K562 (cell line): ENCODE data around the gene PDCD11. TPM values are rescaled to one million over a fixed set of nuclear protein-coding genes. Genes with fewer than 3 reads are reported as not detected.

Experiments used
- ATAC-seq: fragments of 200-7000 bp; cut with Tn5 transposase; 3 replicates; pipeline ENCODE4 v1.9.1; 2020; ENCODE audit warnings: moderate library complexity
- BruUV-seq: library from RNA; stranded (reverse); fragments of 400-500 nt; replicated peaks from 2 replicates; lab custom pipeline; 2021; lab: Mats Ljungman, UMichigan
- CTCF ChIA-PET: fragments of 300-600 bp; formaldehyde crosslinking; extraction: SDS; loops from one replicate; lab custom pipeline; 2021; ENCODE audit warnings: low intra/inter-chr PET ratio; lab: Yijun Ruan, JAX
- POLR2A ChIA-PET: fragments of 300-600, 350-650 bp; sonication (Branson Sonifier 250); formaldehyde crosslinking; extraction: SDS; loops from one replicate; lab custom pipeline; 2021; ENCODE audit warnings: antibody characterized with exemption, inconsistent platforms; lab: Yijun Ruan, JAX
- DNase-seq, 4 experiments: peaks; one replicate each; pipeline versions ENCODE4 v3.0.0 to v3.0.0-alpha.2; 2011 to 2018; ENCODE audit warnings: low spot score in 3 of 4, mixed read lengths in 3 of 4; ENCODE audit errors: extremely low read depth in 1 of 4
- FAIRE-seq: peaks from 2 replicates; lab custom pipeline; 2011; peaks lifted over from hg19 to GRCh38; lab: Jason Lieb, UNC
- H2AFZ ChIP-seq: 2 replicates; pipeline ENCODE4 v1.6.0; 2011; ENCODE audit warnings: low read depth, low read length, control low read depth, inconsistent platforms
- H3K27ac ChIP-seq: fragments of 200-600 bp; 3 replicates; pipeline ENCODE4 v1.8.0; 2011; ENCODE audit warnings: low read depth, mild to moderate bottlenecking, control low read depth, inconsistent platforms, low read length, moderate library complexity, mixed read lengths; ENCODE audit errors: extremely low read depth
- H3K27me3 ChIP-seq, 2 experiments: fragments of 300-600 bp in 1 of 2; 2 replicates in 1 of 2; 3 replicates in 1 of 2; pipeline versions ENCODE4 v1.6.0 to v1.8.0; 2011; ENCODE audit warnings: inconsistent platforms in 2 of 2, low read length in 2 of 2, mild to moderate bottlenecking in 1 of 2, mixed read lengths in 1 of 2, moderate library complexity in 1 of 2; ENCODE audit not compliant: control insufficient read depth in 2 of 2, insufficient read depth in 2 of 2
- H3K36me3 ChIP-seq: fragments of 300-600 bp; 3 replicates; pipeline ENCODE4 v1.8.0; 2011; ENCODE audit warnings: mild to moderate bottlenecking, low read length, inconsistent platforms; ENCODE audit not compliant: control insufficient read depth, insufficient read depth
- H3K4me1 ChIP-seq, 2 experiments: fragments of 200-600 bp in 1 of 2; replicated peaks in 1 of 2; 2 replicates in 1 of 2; 3 replicates in 1 of 2; pipeline versions ENCODE4 v1.5.1 to v1.8.0; 2011; ENCODE audit warnings: inconsistent platforms in 2 of 2, low read length in 2 of 2, mild to moderate bottlenecking in 1 of 2, mixed read lengths in 1 of 2, moderate library complexity in 1 of 2; ENCODE audit not compliant: control insufficient read depth in 2 of 2, insufficient read depth in 2 of 2
- H3K4me2 ChIP-seq: 2 replicates; pipeline ENCODE4 v1.6.1; 2011; ENCODE audit warnings: low read length, control low read depth, inconsistent platforms, mixed read lengths; ENCODE audit not compliant: insufficient read depth
- H3K4me3 ChIP-seq: fragments of 200-600 bp; sonication (generic), shearing (Covaris generic); 2 replicates; pipeline ENCODE4 v1.5.1; 2016; ENCODE audit warnings: control low read depth, inconsistent platforms
- H3K79me2 ChIP-seq: fragments of 200-600 bp; 3 replicates; pipeline ENCODE4 v1.8.0; 2011; ENCODE audit warnings: low read length, inconsistent platforms; ENCODE audit not compliant: control insufficient read depth, insufficient read depth
- H3K9ac ChIP-seq, 2 experiments: 2 replicates each; pipeline versions ENCODE4 v1.6.0 to v1.6.1; 2011; ENCODE audit warnings: low read depth in 2 of 2, low read length in 2 of 2, control low read depth in 1 of 2, inconsistent platforms in 1 of 2, mild to moderate bottlenecking in 1 of 2, mixed read lengths in 1 of 2; ENCODE audit not compliant: insufficient read depth in 1 of 2
- H3K9me1 ChIP-seq: one replicate; pipeline ENCODE4 v1.6.0; 2011; ENCODE audit warnings: inconsistent platforms, mild to moderate bottlenecking, low read length, moderate library complexity; ENCODE audit not compliant: control insufficient read depth, insufficient read depth
- H3K9me3 ChIP-seq: replicated peaks from 2 replicates; pipeline ENCODE4 v1.5.1; 2011; ENCODE audit warnings: low read depth, low read length, inconsistent platforms; ENCODE audit not compliant: control insufficient read depth, insufficient read depth
- H4K20me1 ChIP-seq: replicated peaks from 2 replicates; pipeline ENCODE4 v1.6.1; 2011; ENCODE audit warnings: low read length, inconsistent platforms, mixed read lengths; ENCODE audit not compliant: control insufficient read depth, insufficient read depth
- BCL6 ChIP-seq: fragments of 250-450 bp; sonication (Bioruptor Pico); IDR thresholded peaks from 2 replicates; pipeline ENCODE4 v1.4.0; 2020
- CCNT2 ChIP-seq: IDR thresholded peaks from 2 replicates; pipeline ENCODE4 v1.6.1; 2011; ENCODE audit warnings: borderline replicate concordance, low read depth, mild to moderate bottlenecking, moderate library complexity, mixed read lengths, low read length; ENCODE audit not compliant: insufficient read length; ENCODE audit errors: extremely low read depth
- CHCHD3 ChIP-seq: fragments of 250-450 bp; sonication (Bioruptor Pico); IDR thresholded peaks from 2 replicates; pipeline ENCODE4 v2.1.2; 2022; ENCODE audit warnings: mild to moderate bottlenecking
- CTCF ChIP-seq, 3 experiments: IDR thresholded peaks in 2 of 3; conservative IDR thresholded peaks in 1 of 3; 2 replicates each; pipeline ENCODE4 v1.5.1; 2011 to 2012; ENCODE audit warnings: low read length in 3 of 3, mild to moderate bottlenecking in 3 of 3, control low read depth in 2 of 3, improper control_type of control experiment in 1 of 3, inconsistent platforms in 1 of 3, low read depth in 1 of 3, mixed read lengths in 1 of 3, moderate library complexity in 1 of 3; ENCODE audit not compliant: insufficient read depth in 2 of 3
- IFI16 ChIP-seq: fragments of 250-450 bp; sonication (Bioruptor Pico); IDR thresholded peaks from 2 replicates; pipeline ENCODE4 v2.1.2; 2022; ENCODE audit warnings: mild to moderate bottlenecking, inconsistent platforms
- MLX ChIP-seq, 2 experiments: fragments of 450-650 bp in 1 of 2; sonication (generic) in 1 of 2; formaldehyde crosslinking; conservative IDR thresholded peaks; 2 replicates each; pipeline versions ENCODE4 v1.4.0 to v1.8.1; 2020 to 2022; ENCODE audit warnings: mild to moderate bottlenecking in 1 of 2, missing genetic modification reagents in 1 of 2
- NFIC ChIP-seq: fragments of 450-650 bp; IDR thresholded peaks from 2 replicates; pipeline ENCODE4 v1.6.1; 2017; ENCODE audit warnings: mild to moderate bottlenecking, inconsistent platforms
- NFYB ChIP-seq: IDR thresholded peaks from 2 replicates; pipeline ENCODE4 v1.6.1; 2011; ENCODE audit warnings: mild to moderate bottlenecking, moderate library complexity; ENCODE audit not compliant: insufficient read length; ENCODE audit errors: extremely low read depth
- RCOR1 ChIP-seq, 2 experiments: IDR thresholded peaks; 2 replicates each; pipeline ENCODE4 v1.6.1; 2012; ENCODE audit warnings: low read depth in 2 of 2, low read length in 2 of 2, borderline replicate concordance in 1 of 2, improper control_type of control experiment in 1 of 2
- SP1 ChIP-seq: sonication (generic); formaldehyde crosslinking; IDR thresholded peaks from 2 replicates; pipeline ENCODE4 v1.8.1; 2022; ENCODE audit warnings: mild to moderate bottlenecking, missing genetic modification reagents
- SREBF2 ChIP-seq: sonication (generic); formaldehyde crosslinking; IDR thresholded peaks from 2 replicates; pipeline ENCODE4 v1.4.0; 2020; ENCODE audit warnings: mild to moderate bottlenecking, missing genetic modification reagents
- ZBED1 ChIP-seq: IDR thresholded peaks from 2 replicates; pipeline ENCODE4 v1.6.1; 2014
- ZNF512 ChIP-seq: IDR thresholded peaks from 2 replicates; pipeline ENCODE4 v1.6.1; 2016; ENCODE audit warnings: missing genetic modification characterization, missing compliant biosample characterization
- ZSCAN32 ChIP-seq: fragments of 450-650 bp; formaldehyde crosslinking; IDR thresholded peaks from 2 replicates; pipeline ENCODE4 v1.4.0; 2020; ENCODE audit warnings: mild to moderate bottlenecking, moderate library complexity
- WGBS: fragments of 100-300 bp; shearing (Covaris generic); methylation state at CpG from one replicate; pipeline ENCODE4 v1.1.6; 2016; ENCODE audit warnings: low coverage, mixed read lengths; ENCODE audit not compliant: insufficient coverage; ENCODE audit errors: missing lambda C conversion rate; 5-methylcytosine and 5-hydroxymethylcytosine counted together
- in situ Hi-C: fragments of 300-500 bp; cut with MboI; formaldehyde crosslinking; loops from 4 replicates; pipeline ENCODE4 v1.15.0; 2018; ENCODE audit warnings: inconsistent platforms, mixed read lengths
- intact Hi-C: fragments of 100-400 bp; cut with micrococcal nuclease; formaldehyde crosslinking; loops from 2 replicates; pipeline ENCODE4 v1.14.2; 2022
- polyA plus RNA-seq, 8 experiments: library from polyadenylated mRNA; depleted of rRNA in 4 of 8; stranded (reverse) in 5 of 8; unstranded in 3 of 8; fragments of >200 nt; fragmentation: Nextera tagmentation in 2 of 8; fragmentation: Illumina TruSeq in 1 of 8; extraction: Ambion mirVana in 2 of 8; extraction: Trizol in 1 of 8; gene quantifications; 2 replicates each; pipeline versions ENCODE4 v1.2.1 to v1.2.3, GENCODE V29; 2011 to 2014; ENCODE audit warnings: inconsistent platforms in 1 of 8, missing spikeins in 1 of 8
- total RNA-seq, 7 experiments: library from RNA; depleted of rRNA in 6 of 7; stranded (reverse); fragments of >200 nt in 6 of 7; fragmentation: Illumina TruSeq in 2 of 7; extraction: Trizol in 2 of 7; gene quantifications; 2 replicates each; pipeline versions ENCODE4 v1.2.1 to v1.2.3, GENCODE V29; 2011 to 2021; ENCODE audit warnings: low replicate concordance in 1 of 7

The PDCD11 gene
- total and polyA plus RNA-seq, 9 of the 15 experiments (the other 6 are each of a cell fraction or from before 2014, with no cell fraction given), result 14.8 to 73.8 (median 50.0) TPM

- peaks cover 0 to 10% of the 10 kb centered on the region in 2 experiments; a peak in 1 of 5 replicates for H3K27me3 ChIP-seq
- H3K9me3 ChIP-seq, result no peaks in the 10 kb centered on the region
- no TSS peak for BruUV-seq
- H3K79me2 ChIP-seq, result no peaks in the 10 kb centered on the region
- no peak overlapping the region for H3K4me3 ChIP-seq
- POLR2A ChIA-PET, result no interaction called here
- intact Hi-C loops, result no loop called here
- H3K9me1 ChIP-seq, result no peaks in the 10 kb centered on the region
- no peak for DNase-seq
- no peak overlapping the region for H3K4me2 ChIP-seq
- no peaks in the 10 kb centered on the region; the same call in 1 of the 2 replicates for H4K20me1 ChIP-seq
- H3K4me1 ChIP-seq, result peaks cover 10 to 12% of the 10 kb centered on the region in 2 experiments; a peak in 3 of 5 replicates
- ATAC-seq, result no peak
- no peak for TF ChIP-seq RCOR1 (IDR thresholded peaks at IDR 0.05; ENCODE audit: borderline replicate concordance in 1 of 2, low read depth in 2 of 2, low read length in 2 of 2)
- TF ChIP-seq NFYB, result no peak
- TF ChIP-seq ZBED1, result no peak
- no peak for TF ChIP-seq NFIC
- TF ChIP-seq SREBF2 (CRISPR knock-in tag), result no peak
- no peak for TF ChIP-seq ZSCAN32
- TF ChIP-seq SP1, result no peak
- TF ChIP-seq BCL6 (CRISPR knock-in tag), result no peak
- no peak for TF ChIP-seq CHCHD3 (CRISPR knock-in tag)
- no peak for TF ChIP-seq CTCF (IDR thresholded peaks at IDR 0.05 in 2 of 3, conservative IDR thresholded peaks at IDR 0.05 in 1 of 3; ENCODE audit: insufficient read depth in 2 of 3, low read depth in 1 of 3, low read length in 3 of 3)
- no peak for TF ChIP-seq MLX (CRISPR knock-in tag; conservative IDR thresholded peaks at IDR 0.05)
- no peak for TF ChIP-seq IFI16 (CRISPR knock-in tag)
- TF ChIP-seq ZNF512 (tag), result no peak
- no peak for TF ChIP-seq CCNT2
- H3K36me3 ChIP-seq, result no peaks in the 10 kb centered on the region
- H2AFZ ChIP-seq, result no peak overlapping the region
- CTCF ChIA-PET, result no interaction called here
- no peak overlapping the region for H3K27ac ChIP-seq
- H3K9ac ChIP-seq, result peak overlapping the region in 1 of 2 experiments; percentile 70; a peak in 2 of 4 replicates
- WGBS, result 73% methylated on average over 2 of the region's 2 CpGs
- in situ Hi-C loops, result no loop called here
- FAIRE-seq, result no peak
These were observed 75.6 kb downstream of the PDCD11 start for GRCh38 chr10:103472005-103472404.
